ENCODE measurements around the gene IQCN.
"Not testable (repeated sequence)": the region's sequence is repeated elsewhere in the genome, so short reads cannot be mapped to it uniquely, and the experiment has no call there.

Gene IQCN

GRCh38 chr19:18229474-18229873 is 44.8 kb downstream of the IQCN start:
- no peak for DNase-seq

- no peak for DNase-seq
Measured at GRCh38 chr19:18227781-18228271, 46.4 kb downstream of the IQCN start.

GRCh38 chr19:18226956-18227780 is 47.1 kb downstream of the IQCN start:
- DNase-seq, result no peak

GRCh38 chr19:18225702-18226468 is 48.4 kb downstream of the IQCN start, which contains the start of gene PDE4C:
PDE4C (minus strand) TSS chr19:18226438; CDS start chr19:18226415, 23 bp downstream.
- no peak for DNase-seq

- DNase-seq, result no peak
Measured at GRCh38 chr19:18225355-18225701, 48.9 kb downstream of the IQCN start.

- peak; percentile 97 to 98 for DNase-seq
Measured at GRCh38 chr19:18224525-18225354, 49.5 kb downstream of the IQCN start.

- DNase-seq, result peak in 1 of 2 experiments; percentile 17
Measured at GRCh38 chr19:18223860-18224524, 50.3 kb downstream of the IQCN start.

- no peak for DNase-seq
Measured at GRCh38 chr19:18221815-18222725, 52.2 kb downstream of the IQCN start.

GRCh38 chr19:18220632-18221275 is 53.5 kb downstream of the IQCN start:
- no peak for DNase-seq

- DNase-seq, result no peak
Measured at GRCh38 chr19:18219911-18220631, 54.2 kb downstream of the IQCN start.

GRCh38 chr19:18218600-18218999 is 55.7 kb downstream of the IQCN start:
- no peak for DNase-seq

- no peak for DNase-seq
Measured at GRCh38 chr19:18218159-18218558, 56.1 kb downstream of the IQCN start.

- no peak for DNase-seq
Measured at GRCh38 chr19:18216789-18217188, 57.5 kb downstream of the IQCN start.

- no peak for DNase-seq
Measured at GRCh38 chr19:18214779-18215433, 59.3 kb downstream of the IQCN start.

- no peak for DNase-seq
Measured at GRCh38 chr19:18211683-18212082, 62.6 kb downstream of the IQCN start.

- DNase-seq, result not testable (repeated sequence)
Measured at GRCh38 chr19:18209912-18210311, 64.3 kb downstream of the IQCN start.

- DNase-seq, result no peak
Measured at GRCh38 chr19:18208098-18208951, 65.9 kb downstream of the IQCN start.

Data from NCI-H2081 (cell line).